BLaER1 treated with 17β-estradiol and CSF1 and Interleukin-3, amounts not matched to agents 10 nM and 100 nM (cell line): ENCODE data around the gene PLAC1.

Experiments used
- H3K27ac ChIP-seq, 11 experiments: shearing (Covaris generic); formaldehyde crosslinking; 2 replicates each; pipeline ENCODE4 v1.8.1; 2022
- H3K27me3 ChIP-seq, 11 experiments: shearing (Covaris generic); formaldehyde crosslinking; 2 replicates each; pipeline ENCODE4 v1.8.1; 2022
- H3K36me3 ChIP-seq, 11 experiments: shearing (Covaris generic); formaldehyde crosslinking; 2 replicates each; pipeline ENCODE4 v1.8.1; 2022
- H3K4me1 ChIP-seq, 10 experiments: shearing (Covaris generic); formaldehyde crosslinking; 2 replicates each; pipeline ENCODE4 v1.8.1; 2022
- H3K4me2 ChIP-seq, 11 experiments: shearing (Covaris generic); formaldehyde crosslinking; 2 replicates each; pipeline ENCODE4 v1.8.1; 2022
- H3K4me3 ChIP-seq, 10 experiments: shearing (Covaris generic); formaldehyde crosslinking; 2 replicates each; pipeline ENCODE4 v1.8.1; 2022
- H3K9ac ChIP-seq, 11 experiments: shearing (Covaris generic); formaldehyde crosslinking; 2 replicates each; pipeline ENCODE4 v1.8.1; 2022
- H3K9me3 ChIP-seq, 11 experiments: shearing (Covaris generic); formaldehyde crosslinking; replicated peaks in 1 of 11; 2 replicates each; pipeline ENCODE4 v1.8.1; 2022
- H4K20me1 ChIP-seq, 11 experiments: shearing (Covaris generic); formaldehyde crosslinking; 2 replicates each; pipeline ENCODE4 v1.8.1; 2022
- Cebpa-rat ChIP-seq, 11 experiments: shearing (Covaris generic); IDR thresholded peaks; 2 replicates each; pipeline ENCODE4 v1.8.1; 2022

PLAC1 gene

GRCh38 chrX:134676436-134676835 is 18.2 kb upstream of the PLAC1 start:
- no peak overlapping the region for H3K27ac ChIP-seq
- H3K4me1 ChIP-seq: peaks cover 0 to 19% (median 0%) of the 10 kb centered on the region in 10 experiments; a peak in 7 of 20 replicates
- TF ChIP-seq Cebpa-rat (IDR thresholded peaks at IDR 0.05): no peak
- H3K4me3 ChIP-seq: no peak overlapping the region
- peaks cover 0 to 8% (median 0%) of the 10 kb centered on the region in 11 experiments; a peak in 5 of 22 replicates for H3K9me3 ChIP-seq
- peaks cover 82 to 100% (median 98%) of the 10 kb centered on the region in 11 experiments for H3K27me3 ChIP-seq
- no peaks in the 10 kb centered on the region for H3K36me3 ChIP-seq
- no peaks in the 10 kb centered on the region; a peak in 1 of 22 replicates for H4K20me1 ChIP-seq
- no peak overlapping the region for H3K9ac ChIP-seq
- H3K4me2 ChIP-seq: no peak overlapping the region

- no peak for TF ChIP-seq Cebpa-rat (IDR thresholded peaks at IDR 0.05)
- Histone ChIP-seq H3K27me3 (peaks cover 69 to 98% (median 91%) of the 10 kb centered on the region in 11 experiments), H3K9ac (no peak overlapping the region), H3K36me3 (no peaks in the 10 kb centered on the region), H3K4me2 (no peak overlapping the region), H3K27ac (no peak overlapping the region), H3K4me1 (peaks cover 0 to 42% (median 0%) of the 10 kb centered on the region in 10 experiments; a peak in 7 of 20 replicates), H3K4me3 (no peak overlapping the region), H4K20me1 (no peaks in the 10 kb centered on the region), H3K9me3 (peaks cover 0 to 12% (median 0%) of the 10 kb centered on the region in 11 experiments; a peak in 5 of 22 replicates)
These were observed 14.9 kb upstream of the PLAC1 start for GRCh38 chrX:134673123-134673522.

GRCh38 chrX:134672101-134672500 is 13.8 kb upstream of the PLAC1 start:
- Histone ChIP-seq H3K27ac (no peak overlapping the region), H3K4me3 (no peak overlapping the region; a peak in 1 of 20 replicates), H3K9me3 (peaks cover 0 to 12% (median 0%) of the 10 kb centered on the region in 11 experiments; a peak in 5 of 22 replicates), H3K4me2 (peak overlapping the region in 3 of 11 experiments; percentile 15 to 40 (median 23); a peak in 3 of 22 replicates), H3K4me1 (peaks cover 0 to 42% (median 0%) of the 10 kb centered on the region in 10 experiments; a peak in 7 of 20 replicates), H3K36me3 (no peaks in the 10 kb centered on the region), H3K9ac (no peak overlapping the region), H3K27me3 (peaks cover 71 to 98% (median 92%) of the 10 kb centered on the region in 11 experiments), H4K20me1 (no peaks in the 10 kb centered on the region)
- TF ChIP-seq Cebpa-rat (IDR thresholded peaks at IDR 0.05): no peak

- H3K4me1 ChIP-seq: peaks cover 0 to 42% (median 0%) of the 10 kb centered on the region in 10 experiments; a peak in 7 of 20 replicates
- no peak overlapping the region; a peak in 1 of 20 replicates for H3K4me3 ChIP-seq
- peaks cover 0 to 12% (median 0%) of the 10 kb centered on the region in 11 experiments; a peak in 5 of 22 replicates for H3K9me3 ChIP-seq
- H3K9ac ChIP-seq: no peak overlapping the region
- H3K4me2 ChIP-seq: peak overlapping the region in 4 of 11 experiments; percentile 8 to 40 (median 19); a peak in 5 of 22 replicates
- no peaks in the 10 kb centered on the region for H3K36me3 ChIP-seq
- TF ChIP-seq Cebpa-rat (IDR thresholded peaks at IDR 0.05): no peak
- peak overlapping the region in 2 of 11 experiments; percentile 9 to 39; a peak in 2 of 22 replicates for H3K27ac ChIP-seq
- peaks cover 75 to 98% (median 92%) of the 10 kb centered on the region in 11 experiments for H3K27me3 ChIP-seq
- H4K20me1 ChIP-seq: no peaks in the 10 kb centered on the region
These were observed 13.0 kb upstream of the PLAC1 start for GRCh38 chrX:134671294-134671693.

- peak overlapping the region in 1 of 11 experiments; percentile 15; a peak in 1 of 22 replicates for H3K27ac ChIP-seq
- H3K9me3 ChIP-seq: peaks cover 0 to 12% (median 0%) of the 10 kb centered on the region in 11 experiments; a peak in 5 of 22 replicates
- H4K20me1 ChIP-seq: no peaks in the 10 kb centered on the region; a peak in 1 of 22 replicates
- H3K4me3 ChIP-seq: no peak overlapping the region
- peaks cover 79 to 98% (median 95%) of the 10 kb centered on the region in 11 experiments for H3K27me3 ChIP-seq
- TF ChIP-seq Cebpa-rat (IDR thresholded peaks at IDR 0.05): no peak
- H3K4me1 ChIP-seq: peaks cover 0 to 48% (median 0%) of the 10 kb centered on the region in 10 experiments; a peak in 7 of 20 replicates
- no peak overlapping the region for H3K9ac ChIP-seq
- H3K36me3 ChIP-seq: no peaks in the 10 kb centered on the region
- H3K4me2 ChIP-seq: peak overlapping the region in 2 of 11 experiments; percentile 33 to 40; a peak in 4 of 22 replicates
These were observed 12.1 kb upstream of the PLAC1 start for GRCh38 chrX:134670134-134670924.

- no peak overlapping the region for H3K4me3 ChIP-seq
- no peaks in the 10 kb centered on the region; a peak in 1 of 22 replicates for H4K20me1 ChIP-seq
- H3K4me2 ChIP-seq: 0 out of 22 replicates have a peak overlapping the region, but pooled peaks of 1 of the 11 experiments have one; percentile 40
- peaks cover 0 to 12% (median 0%) of the 10 kb centered on the region in 11 experiments; a peak in 5 of 22 replicates for H3K9me3 ChIP-seq
- peaks cover 0 to 48% (median 0%) of the 10 kb centered on the region in 10 experiments; a peak in 7 of 20 replicates for H3K4me1 ChIP-seq
- no peaks in the 10 kb centered on the region for H3K36me3 ChIP-seq
- peaks cover 79 to 98% (median 95%) of the 10 kb centered on the region in 11 experiments for H3K27me3 ChIP-seq
- H3K27ac ChIP-seq: no peak overlapping the region
- no peak overlapping the region for H3K9ac ChIP-seq
- no peak for TF ChIP-seq Cebpa-rat (IDR thresholded peaks at IDR 0.05)
These were observed 11.3 kb upstream of the PLAC1 start for GRCh38 chrX:134669378-134670098.

- Histone ChIP-seq H3K27ac (no peak overlapping the region), H3K4me3 (no peak overlapping the region), H3K9me3 (no peaks in the 10 kb centered on the region), H3K4me1 (peaks cover 0 to 46% (median 22%) of the 10 kb centered on the region in 10 experiments; a peak in 15 of 20 replicates), H3K4me2 (no peak overlapping the region), H4K20me1 (peaks cover 0 to 3% (median 0%) of the 10 kb centered on the region in 11 experiments; a peak in 1 of 22 replicates), H3K9ac (no peak overlapping the region), H3K36me3 (no peaks in the 10 kb centered on the region), H3K27me3 (peaks cover 98 to 100% (median 100%) of the 10 kb centered on the region in 11 experiments)
- no peak for TF ChIP-seq Cebpa-rat (IDR thresholded peaks at IDR 0.05)
These were observed 5.9 kb upstream of the PLAC1 start for GRCh38 chrX:134664202-134664601.

- Histone ChIP-seq H3K4me3 (no peak overlapping the region; a peak in 1 of 20 replicates), H3K36me3 (no peaks in the 10 kb centered on the region), H3K27ac (peak overlapping the region in 7 of 11 experiments; percentile 26 to 73 (median 57); a peak in 12 of 22 replicates), H3K4me2 (peak overlapping the region; percentile 4 to 85 (median 60); a peak in 19 of 22 replicates), H4K20me1 (peaks cover 0 to 4% (median 0%) of the 10 kb centered on the region in 11 experiments; a peak in 1 of 22 replicates), H3K4me1 (peaks cover 0 to 59% (median 24%) of the 10 kb centered on the region in 10 experiments; a peak in 15 of 20 replicates), H3K27me3 (peaks cover 100% of the 10 kb centered on the region in 11 experiments), H3K9me3 (no peaks in the 10 kb centered on the region), H3K9ac (peak overlapping the region in 3 of 11 experiments; percentile 36 to 39 (median 37); a peak in 6 of 22 replicates)
- TF ChIP-seq Cebpa-rat (IDR thresholded peaks at IDR 0.05): peak in 5 of 11 experiments; percentile 11 to 67 (median 64); a peak in 5 of 22 replicates
These were observed 3.0 kb upstream of the PLAC1 start for GRCh38 chrX:134661295-134661694.
